ENCODE data around the gene RENBP. TPM values are rescaled to one million over a fixed set of nuclear protein-coding genes. Genes with fewer than 3 reads are reported as not detected.

Gene RENBP
- total RNA-seq, 2 experiments from 2014 or later: 2.8 to 6.2 TPM

DNA sequence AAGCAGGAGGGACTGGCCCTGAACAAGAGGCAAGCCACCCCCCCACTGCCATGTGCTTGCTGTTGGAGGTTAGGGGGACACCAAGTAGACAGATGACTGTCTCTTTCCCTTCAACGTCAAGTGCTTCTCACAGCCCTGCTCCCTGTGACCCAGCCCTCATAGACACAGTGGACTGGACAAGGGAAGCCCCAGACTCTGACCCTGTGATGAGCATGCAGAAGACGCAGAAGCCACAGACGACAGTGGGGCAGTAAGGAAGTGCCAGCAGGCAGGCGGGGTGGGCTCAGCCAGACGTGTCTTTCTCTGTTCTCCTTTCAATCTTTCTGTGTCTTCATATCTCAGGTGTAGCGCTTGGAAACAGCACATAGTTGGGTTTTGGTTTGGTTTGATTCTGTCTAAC lies 56.1 kb downstream of the RENBP start:
- BruUV-seq (replicated peaks): no TSS peak
- no peaks in the 10 kb centered on the region for H3K9me2 ChIP-seq (ENCODE audit: insufficient read depth, low read length)
- no peaks in the 10 kb centered on the region for H3K9me3 ChIP-seq (ENCODE audit: low read length)
- H3K79me2 ChIP-seq (ENCODE audit: insufficient read depth, low read depth, low read length): no peaks in the 10 kb centered on the region
- no peak overlapping the region for H3K4me3 ChIP-seq (ENCODE audit: low read depth, low read length, poor library complexity, severe bottlenecking)
- POLR2A ChIA-PET: interaction anchor here (0.7 kb wide), 1 partner anchor 36 kb away, joined by 6 read pairs; no protein-coding TSS in a partner anchor
- DNase-seq (ENCODE audit: low spot score): peak; percentile 25
- no peak for TF ChIP-seq EZH2phosphoT487 (IDR thresholded peaks at IDR 0.05; ENCODE audit: borderline replicate concordance, low read depth, low read length)
- TF ChIP-seq, protein P1, sequence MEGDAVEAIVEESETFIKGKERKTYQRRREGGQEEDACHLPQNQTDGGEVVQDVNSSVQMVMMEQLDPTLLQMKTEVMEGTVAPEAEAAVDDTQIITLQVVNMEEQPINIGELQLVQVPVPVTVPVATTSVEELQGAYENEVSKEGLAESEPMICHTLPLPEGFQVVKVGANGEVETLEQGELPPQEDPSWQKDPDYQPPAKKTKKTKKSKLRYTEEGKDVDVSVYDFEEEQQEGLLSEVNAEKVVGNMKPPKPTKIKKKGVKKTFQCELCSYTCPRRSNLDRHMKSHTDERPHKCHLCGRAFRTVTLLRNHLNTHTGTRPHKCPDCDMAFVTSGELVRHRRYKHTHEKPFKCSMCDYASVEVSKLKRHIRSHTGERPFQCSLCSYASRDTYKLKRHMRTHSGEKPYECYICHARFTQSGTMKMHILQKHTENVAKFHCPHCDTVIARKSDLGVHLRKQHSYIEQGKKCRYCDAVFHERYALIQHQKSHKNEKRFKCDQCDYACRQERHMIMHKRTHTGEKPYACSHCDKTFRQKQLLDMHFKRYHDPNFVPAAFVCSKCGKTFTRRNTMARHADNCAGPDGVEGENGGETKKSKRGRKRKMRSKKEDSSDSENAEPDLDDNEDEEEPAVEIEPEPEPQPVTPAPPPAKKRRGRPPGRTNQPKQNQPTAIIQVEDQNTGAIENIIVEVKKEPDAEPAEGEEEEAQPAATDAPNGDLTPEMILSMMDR (conservative IDR thresholded peaks at IDR 0.05; ENCODE audit: low read length): no peak
- no peak overlapping the region for H2AFZ ChIP-seq (ENCODE audit: low read length)
- CTCF ChIA-PET (ENCODE audit: unreplicated experiment): no interaction called here
- H3K4me2 ChIP-seq (ENCODE audit: low read length): no peak overlapping the region
- intact Hi-C loops (cut with micrococcal nuclease; ENCODE audit: unreplicated experiment): loop anchor here (10.0 kb wide), 1 partner anchor 64 kb away; no protein-coding TSS in a partner anchor
- no peak overlapping the region for H3K27ac ChIP-seq (ENCODE audit: low read depth, low read length, poor library complexity, severe bottlenecking)
- no peaks in the 10 kb centered on the region for H4K20me1 ChIP-seq (ENCODE audit: insufficient read depth, low read length)
- no peaks in the 10 kb centered on the region for H3K36me3 ChIP-seq (ENCODE audit: insufficient read depth, low read length)
- H3K4me1 ChIP-seq (ENCODE audit: insufficient read depth, low read length, poor library complexity, severe bottlenecking): no peaks in the 10 kb centered on the region

DNA sequence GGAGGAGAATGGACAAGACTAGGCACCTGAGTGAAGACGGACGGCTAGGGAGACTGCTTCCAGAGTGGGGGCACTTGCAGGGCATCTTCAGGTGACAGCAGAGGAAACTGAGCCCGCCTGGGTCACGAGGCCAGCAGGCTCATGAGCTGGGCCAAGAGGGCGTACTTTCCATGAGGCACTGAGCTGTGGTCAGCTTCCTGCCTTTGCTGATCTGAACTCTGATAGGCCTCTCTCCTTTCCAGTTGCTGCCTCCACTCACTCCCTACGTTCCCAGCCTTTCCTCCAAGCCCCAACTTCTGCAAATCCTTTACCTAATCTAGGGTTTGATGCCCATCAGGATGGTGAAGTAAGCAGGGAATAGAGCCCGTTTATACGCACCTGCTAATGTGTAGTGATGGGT lies 57.1 kb downstream of the RENBP start:
- CTCF ChIA-PET (ENCODE audit: unreplicated experiment): no interaction called here
- H3K4me2 ChIP-seq (ENCODE audit: low read length): no peak overlapping the region
- POLR2A ChIA-PET: no interaction called here

DNA sequence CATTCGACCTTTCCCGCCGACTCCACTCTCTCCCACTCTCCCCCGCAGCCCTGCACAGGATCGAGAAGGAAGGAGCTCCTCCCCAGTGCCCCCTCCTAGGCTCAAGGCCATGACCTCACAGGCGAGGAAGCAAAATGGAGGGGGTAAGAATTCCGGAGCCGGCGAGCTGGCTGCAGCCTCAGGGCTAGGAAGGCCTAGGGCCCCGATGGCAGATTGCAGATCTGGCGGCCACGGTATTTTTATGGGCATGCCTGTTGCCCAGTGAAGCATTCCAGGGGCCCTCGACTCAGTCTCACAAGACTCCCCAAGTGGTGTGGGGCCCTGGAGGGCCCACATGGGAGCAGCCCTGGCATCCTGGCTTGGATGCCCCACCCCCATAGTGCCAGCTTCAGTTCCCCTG lies 57.5 kb downstream of the RENBP start:
- DNase-seq (ENCODE audit: low spot score): no peak
- no peaks in the 10 kb centered on the region for H3K9me2 ChIP-seq (ENCODE audit: insufficient read depth, low read length)
- no peaks in the 10 kb centered on the region for H3K36me3 ChIP-seq (ENCODE audit: insufficient read depth, low read length)
- no peaks in the 10 kb centered on the region for H4K20me1 ChIP-seq (ENCODE audit: insufficient read depth, low read length)
- no peaks in the 10 kb centered on the region for H3K79me2 ChIP-seq (ENCODE audit: insufficient read depth, low read depth, low read length)
- BruUV-seq (replicated peaks): no TSS peak
- H3K4me2 ChIP-seq (ENCODE audit: low read length): no peak overlapping the region
- H3K4me3 ChIP-seq (ENCODE audit: low read depth, low read length, poor library complexity, severe bottlenecking): no peak overlapping the region
- intact Hi-C loops (cut with micrococcal nuclease; ENCODE audit: unreplicated experiment): loop anchor here (10.0 kb wide), 1 partner anchor 62 kb away; no protein-coding TSS in a partner anchor
- no peaks in the 10 kb centered on the region for H3K9me3 ChIP-seq (ENCODE audit: low read length)
- no peak overlapping the region for H2AFZ ChIP-seq (ENCODE audit: low read length)
- no peaks in the 10 kb centered on the region for H3K4me1 ChIP-seq (ENCODE audit: insufficient read depth, low read length, poor library complexity, severe bottlenecking)
- ChIA-PET CTCF (ENCODE audit: unreplicated experiment) (no interaction called here), POLR2A (no interaction called here)
- no peak overlapping the region for H3K27ac ChIP-seq (ENCODE audit: low read depth, low read length, poor library complexity, severe bottlenecking)
- TF ChIP-seq, protein P1 (conservative IDR thresholded peaks at IDR 0.05; ENCODE audit: low read length): no peak
- TF ChIP-seq EZH2phosphoT487 (IDR thresholded peaks at IDR 0.05; ENCODE audit: borderline replicate concordance, low read depth, low read length): no peak

More for the DNA sequence above, 57.1 kb downstream of the RENBP start:
- no TSS peak for BruUV-seq (replicated peaks)
- no peaks in the 10 kb centered on the region for H3K79me2 ChIP-seq (ENCODE audit: insufficient read depth, low read depth, low read length)
- DNase-seq (ENCODE audit: low spot score): no peak
- H3K4me1 ChIP-seq (ENCODE audit: insufficient read depth, low read length, poor library complexity, severe bottlenecking): no peaks in the 10 kb centered on the region
- no peak overlapping the region for H3K27ac ChIP-seq (ENCODE audit: low read depth, low read length, poor library complexity, severe bottlenecking)
- no peaks in the 10 kb centered on the region for H3K36me3 ChIP-seq (ENCODE audit: insufficient read depth, low read length)
- H3K9me3 ChIP-seq (ENCODE audit: low read length): no peaks in the 10 kb centered on the region
- no peak overlapping the region for H3K4me3 ChIP-seq (ENCODE audit: low read depth, low read length, poor library complexity, severe bottlenecking)
- no peaks in the 10 kb centered on the region for H4K20me1 ChIP-seq (ENCODE audit: insufficient read depth, low read length)
- H2AFZ ChIP-seq (ENCODE audit: low read length): no peak overlapping the region
- no peaks in the 10 kb centered on the region for H3K9me2 ChIP-seq (ENCODE audit: insufficient read depth, low read length)
- intact Hi-C loops (cut with micrococcal nuclease; ENCODE audit: unreplicated experiment): loop anchor here (10.0 kb wide), 1 partner anchor 63 kb away; no protein-coding TSS in a partner anchor
- no peak for TF ChIP-seq EZH2phosphoT487 (IDR thresholded peaks at IDR 0.05; ENCODE audit: borderline replicate concordance, low read depth, low read length)
- TF ChIP-seq, protein P1 (conservative IDR thresholded peaks at IDR 0.05; ENCODE audit: low read length): no peak
